Measurements from ENCODE around the gene TALDO1.

TALDO1 gene

GRCh38 chr11:767238-767637 lies 20.0 kb downstream of the TALDO1 start:
- no peak for TF ChIP-seq TAF1 (IDR thresholded peaks at IDR 0.05; ENCODE audit: borderline replicate concordance, insufficient read depth, low read length)
- no peak for TF ChIP-seq SIN3A (IDR thresholded peaks at IDR 0.05; ENCODE audit: borderline replicate concordance, insufficient read depth, low read length)

- TF ChIP-seq REST (IDR thresholded peaks at IDR 0.05; ENCODE audit: insufficient read depth in 1 of 2, low read depth in 2 of 2, low read length in 2 of 2) (no peak), POLR2AphosphoS5 (IDR thresholded peaks at IDR 0.05; ENCODE audit: low read depth, low read length) (no peak), TAF1 (IDR thresholded peaks at IDR 0.05; ENCODE audit: borderline replicate concordance, insufficient read depth, low read length) (no peak), SIN3A (IDR thresholded peaks at IDR 0.05; ENCODE audit: borderline replicate concordance, insufficient read depth, low read length) (no peak), FOXP2 (optimal IDR thresholded peaks at IDR 0.05; ENCODE audit: borderline replicate concordance, extremely low read depth, extremely low read length, insufficient read depth) (no peak)
These were observed 22.8 kb downstream of the TALDO1 start for GRCh38 chr11:769887-770641.

- TF ChIP-seq REST (IDR thresholded peaks at IDR 0.05; ENCODE audit: insufficient read depth in 1 of 2, low read depth in 2 of 2, low read length in 2 of 2) (no peak), TAF1 (IDR thresholded peaks at IDR 0.05; ENCODE audit: borderline replicate concordance, insufficient read depth, low read length) (no peak), POLR2AphosphoS5 (IDR thresholded peaks at IDR 0.05; ENCODE audit: low read depth, low read length) (no peak), FOXP2 (optimal IDR thresholded peaks at IDR 0.05; ENCODE audit: borderline replicate concordance, extremely low read depth, extremely low read length, insufficient read depth) (no peak), SIN3A (IDR thresholded peaks at IDR 0.05; ENCODE audit: borderline replicate concordance, insufficient read depth, low read length) (no peak)
These were observed 23.7 kb downstream of the TALDO1 start for GRCh38 chr11:770642-771616.

- TF ChIP-seq TAF1 (IDR thresholded peaks at IDR 0.05; ENCODE audit: borderline replicate concordance, insufficient read depth, low read length): no peak
- no peak for TF ChIP-seq REST (IDR thresholded peaks at IDR 0.05; ENCODE audit: insufficient read depth in 1 of 2, low read depth in 2 of 2, low read length in 2 of 2)
- no peak for TF ChIP-seq POLR2AphosphoS5 (IDR thresholded peaks at IDR 0.05; ENCODE audit: low read depth, low read length)
- no peak for TF ChIP-seq SIN3A (IDR thresholded peaks at IDR 0.05; ENCODE audit: borderline replicate concordance, insufficient read depth, low read length)
- TF ChIP-seq FOXP2 (optimal IDR thresholded peaks at IDR 0.05; ENCODE audit: borderline replicate concordance, extremely low read depth, extremely low read length, insufficient read depth): no peak
These were observed 24.4 kb downstream of the TALDO1 start for GRCh38 chr11:771617-772204.

Measured in PFSK-1 (cell line).